Epidermal melanocyte (primary cell): Measurements from ENCODE around the gene TTC34.
"Not testable (repeated sequence)": the region's sequence is repeated elsewhere in the genome, so short reads cannot be mapped to it uniquely, and the experiment has no call there.

Experiments
- DNase-seq: peaks from one replicate; pipeline ENCODE4 v3.0.0; 2011; ENCODE audit warnings: low spot score; ENCODE audit not compliant: insufficient read length

Gene TTC34

DNA sequence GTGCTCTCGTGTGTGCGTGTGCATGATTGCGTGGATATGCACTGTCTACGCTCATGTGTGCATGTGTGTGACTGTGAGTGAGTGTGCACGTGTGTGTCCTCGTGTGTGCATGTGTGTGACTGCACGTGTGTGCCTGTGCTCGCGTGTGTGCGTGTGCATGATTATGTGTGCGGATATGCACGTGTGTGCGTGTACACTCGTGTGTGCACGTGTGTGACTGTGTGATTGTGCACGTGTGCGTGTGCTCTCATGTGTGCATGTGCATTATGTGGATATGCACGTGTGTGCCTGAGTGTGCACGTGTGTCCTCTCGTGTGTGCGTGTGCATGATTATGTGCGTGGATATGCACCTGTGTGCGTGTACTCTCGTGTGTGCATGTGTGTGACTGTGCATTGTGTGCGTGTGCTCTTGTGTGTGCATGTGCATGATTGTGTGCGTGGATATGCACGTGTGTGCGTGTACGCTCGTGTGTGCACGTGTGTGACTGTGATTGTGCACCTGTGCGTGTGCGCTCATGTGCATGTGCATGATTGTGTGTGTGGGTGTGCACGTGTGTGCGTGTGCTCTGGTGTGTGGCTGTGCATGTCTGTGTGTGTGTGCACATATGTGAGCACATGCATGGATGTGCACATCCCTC lies 170.9 kb downstream of the TTC34 start:
- no peak for DNase-seq

DNA sequence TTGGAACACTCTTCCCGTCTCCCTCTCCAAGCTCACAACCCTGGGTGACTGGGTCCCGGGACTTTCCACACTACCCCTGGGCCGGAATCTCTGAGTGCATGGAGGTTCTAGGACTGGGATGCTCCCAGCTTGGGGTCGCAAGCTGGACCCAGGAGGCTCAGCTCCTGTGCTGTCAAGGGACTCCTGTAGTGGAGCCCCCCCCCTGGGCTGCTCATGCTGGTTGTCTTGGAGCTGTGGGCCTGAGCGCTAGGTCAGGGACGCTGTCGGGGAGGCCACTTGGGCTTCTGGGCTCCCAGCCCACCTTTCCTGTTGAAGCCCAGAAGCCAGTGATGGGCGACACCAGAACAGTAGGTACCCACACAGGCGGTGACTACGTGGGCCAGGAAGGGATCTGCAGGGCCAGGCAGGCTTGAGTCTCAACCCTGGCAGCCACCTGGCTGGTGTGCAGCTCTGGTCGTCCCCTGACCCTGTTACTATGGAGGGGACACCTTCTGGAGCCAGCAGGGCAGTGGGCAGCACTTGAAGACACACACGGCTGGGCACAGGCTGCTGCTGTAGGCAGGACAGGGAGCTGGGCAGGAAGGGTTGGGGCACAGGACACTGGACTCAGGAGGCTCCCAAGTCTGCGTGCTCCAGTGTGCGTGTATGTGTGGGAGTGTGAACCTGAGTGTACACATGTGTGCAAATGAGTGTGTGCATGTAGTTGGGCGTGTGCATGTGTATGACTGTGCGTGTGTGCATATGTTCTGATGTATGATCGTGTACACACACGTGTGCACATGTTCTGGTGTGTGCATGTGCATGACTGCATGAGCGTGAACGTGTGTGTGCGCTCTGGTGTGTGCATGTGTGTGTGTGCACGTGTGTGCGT lies 171.6 kb downstream of the TTC34 start:
- DNase-seq = no peak

GRCh38 chr1:2628933-2629626 lies 172.4 kb downstream of the TTC34 start:
- DNase-seq = no peak

DNA sequence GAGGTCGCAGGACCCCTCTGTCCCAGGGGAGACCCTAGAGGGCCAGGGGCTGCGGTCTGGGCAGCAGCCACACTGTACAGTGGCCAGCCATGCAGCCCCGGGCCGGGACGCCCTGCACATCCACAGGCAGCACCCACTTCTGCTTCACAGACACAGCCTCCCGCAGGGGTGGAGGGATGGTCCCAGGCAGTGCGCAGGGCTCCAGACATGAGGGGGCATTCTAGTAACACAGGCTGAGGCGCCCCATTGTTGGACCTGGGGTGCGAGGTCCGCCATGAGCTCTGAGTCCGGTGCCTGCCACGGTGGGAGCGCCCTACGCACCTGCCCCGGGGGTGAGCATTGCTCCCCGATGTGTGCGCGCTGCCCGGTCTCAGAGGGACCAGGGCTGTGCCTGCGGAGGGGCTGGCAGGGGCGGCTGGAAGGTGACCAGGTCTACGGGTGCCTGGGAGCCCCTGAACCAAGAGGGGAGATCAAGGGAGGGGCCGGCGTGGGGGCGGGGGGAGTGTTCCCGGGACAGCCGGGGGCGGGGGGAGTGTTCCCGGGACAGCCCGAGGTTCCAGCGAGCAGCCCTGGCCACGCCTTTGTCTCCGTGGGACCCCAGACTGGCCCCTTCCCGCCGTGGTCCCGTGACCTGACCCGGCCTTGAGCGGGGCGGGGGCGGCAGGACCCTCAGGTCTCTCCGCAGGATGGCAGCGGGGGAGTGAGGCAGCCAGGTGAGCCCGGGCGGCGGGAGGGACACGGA lies 173.1 kb downstream of the TTC34 start:
- no peak for DNase-seq

DNA sequence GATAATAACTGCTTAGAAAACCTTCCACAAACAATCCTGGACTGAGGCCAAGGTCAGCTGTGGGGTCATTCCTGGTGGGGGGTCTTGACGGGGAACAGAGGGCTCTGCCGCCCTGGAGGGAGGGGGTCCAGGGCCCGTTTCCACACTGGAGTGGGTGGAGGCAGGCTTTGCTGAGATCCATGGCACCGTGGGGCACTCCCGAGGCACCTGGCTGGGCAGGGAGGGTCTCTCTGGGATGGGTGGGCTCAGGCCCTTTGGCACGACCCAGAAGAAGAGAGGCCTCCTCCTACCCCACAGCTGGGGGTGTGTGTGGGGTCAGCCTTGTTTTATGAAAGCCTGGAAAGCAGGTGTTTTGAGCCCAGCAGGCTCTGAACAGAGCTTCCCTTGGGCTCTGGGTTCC lies 173.7 kb downstream of the TTC34 start:
- no peak for DNase-seq

DNA sequence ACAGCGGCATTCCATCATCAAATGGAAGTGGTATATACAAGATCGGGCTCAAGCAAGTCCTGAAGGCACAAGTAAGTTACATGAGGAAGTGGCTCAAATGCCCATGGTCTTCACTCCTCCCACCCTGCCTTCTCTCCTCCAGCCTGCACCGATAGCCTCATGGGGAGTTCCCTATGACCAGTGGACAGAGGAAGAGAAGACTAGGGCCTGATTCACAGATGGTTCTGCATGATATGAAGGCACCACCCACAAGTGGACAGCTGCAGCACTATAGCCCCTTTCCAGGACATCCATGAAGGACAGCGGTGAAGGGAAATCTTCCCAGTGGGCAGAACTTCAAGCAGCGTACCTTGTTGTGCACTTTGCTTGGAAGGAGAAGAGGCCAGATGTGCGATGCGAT lies 175.7 kb downstream of the TTC34 start:
- not testable (repeated sequence) for DNase-seq

DNA sequence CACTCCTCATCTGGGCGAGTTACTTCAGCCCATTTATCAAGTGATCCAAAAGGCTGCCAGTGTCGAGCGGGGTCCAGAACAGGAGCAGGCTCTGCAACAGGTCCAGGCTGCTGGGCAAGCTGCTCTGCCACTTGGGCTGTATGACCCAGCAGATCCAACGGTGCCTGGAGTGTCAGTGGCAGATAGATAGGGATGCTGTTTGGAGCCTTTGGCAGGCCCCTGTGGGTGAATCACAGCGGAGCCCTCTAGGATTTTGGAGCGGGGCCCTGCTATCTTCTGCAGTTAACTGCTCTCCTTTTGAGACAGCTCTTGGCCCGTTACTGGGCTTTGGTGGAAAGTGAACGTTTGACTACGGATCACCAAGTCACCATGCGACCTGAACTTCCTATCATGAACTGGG lies 176.2 kb downstream of the TTC34 start:
- DNase-seq = no peak

DNA sequence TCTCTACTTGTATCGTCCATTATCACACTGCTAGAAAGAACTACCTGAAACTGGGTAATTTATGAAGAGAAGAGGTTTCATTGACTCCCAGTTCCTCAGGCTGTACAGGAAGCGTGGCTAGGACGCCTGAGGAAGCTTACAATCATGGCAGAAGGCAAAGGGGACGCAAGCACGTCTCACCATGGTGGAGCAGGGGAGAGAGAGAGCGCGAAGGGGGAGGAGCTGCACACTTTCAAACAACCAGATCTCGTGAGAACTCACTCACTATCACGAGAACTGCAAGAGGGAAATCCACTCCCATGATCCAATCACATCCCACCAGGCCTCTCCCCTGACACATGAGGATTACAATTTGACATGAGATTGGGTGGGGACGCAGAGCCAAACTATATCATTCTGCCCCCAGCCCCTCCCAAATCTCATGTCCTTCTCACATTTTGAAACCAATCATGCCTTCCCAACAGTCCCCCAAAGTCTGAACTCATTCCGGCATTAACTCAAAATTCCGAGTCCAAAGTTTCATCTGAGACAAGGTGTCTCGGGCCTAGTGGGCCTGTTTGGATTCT lies 176.7 kb downstream of the TTC34 start:
- no peak for DNase-seq

- no peak for DNase-seq
Measured at GRCh38 chr1:2623571-2624337, 177.7 kb downstream of the TTC34 start.

GRCh38 chr1:2617971-2618470 lies 183.5 kb downstream of the TTC34 start:
- DNase-seq = no peak

DNA sequence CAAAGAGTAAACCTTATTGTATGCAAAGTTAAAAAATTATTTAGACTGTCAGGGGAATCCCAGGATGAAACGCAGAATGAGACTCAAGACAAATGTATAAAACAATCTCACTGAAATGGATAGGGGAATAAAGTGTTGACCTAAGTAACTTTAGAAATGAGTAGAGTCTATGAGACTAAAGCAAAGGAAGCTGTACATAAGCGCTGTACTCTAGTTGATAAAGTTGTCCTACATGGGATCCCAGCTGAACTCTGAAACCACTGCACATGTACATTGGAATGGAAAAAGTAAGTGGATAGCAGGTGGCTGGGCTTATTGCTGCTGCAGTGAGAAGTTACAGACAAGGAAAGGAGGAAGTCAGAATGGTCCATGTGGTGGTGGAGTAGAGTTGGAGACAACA lies 187.3 kb downstream of the TTC34 start:
- DNase-seq = no peak

GRCh38 chr1:2612591-2613365 lies 188.7 kb downstream of the TTC34 start:
- DNase-seq = no peak

DNA sequence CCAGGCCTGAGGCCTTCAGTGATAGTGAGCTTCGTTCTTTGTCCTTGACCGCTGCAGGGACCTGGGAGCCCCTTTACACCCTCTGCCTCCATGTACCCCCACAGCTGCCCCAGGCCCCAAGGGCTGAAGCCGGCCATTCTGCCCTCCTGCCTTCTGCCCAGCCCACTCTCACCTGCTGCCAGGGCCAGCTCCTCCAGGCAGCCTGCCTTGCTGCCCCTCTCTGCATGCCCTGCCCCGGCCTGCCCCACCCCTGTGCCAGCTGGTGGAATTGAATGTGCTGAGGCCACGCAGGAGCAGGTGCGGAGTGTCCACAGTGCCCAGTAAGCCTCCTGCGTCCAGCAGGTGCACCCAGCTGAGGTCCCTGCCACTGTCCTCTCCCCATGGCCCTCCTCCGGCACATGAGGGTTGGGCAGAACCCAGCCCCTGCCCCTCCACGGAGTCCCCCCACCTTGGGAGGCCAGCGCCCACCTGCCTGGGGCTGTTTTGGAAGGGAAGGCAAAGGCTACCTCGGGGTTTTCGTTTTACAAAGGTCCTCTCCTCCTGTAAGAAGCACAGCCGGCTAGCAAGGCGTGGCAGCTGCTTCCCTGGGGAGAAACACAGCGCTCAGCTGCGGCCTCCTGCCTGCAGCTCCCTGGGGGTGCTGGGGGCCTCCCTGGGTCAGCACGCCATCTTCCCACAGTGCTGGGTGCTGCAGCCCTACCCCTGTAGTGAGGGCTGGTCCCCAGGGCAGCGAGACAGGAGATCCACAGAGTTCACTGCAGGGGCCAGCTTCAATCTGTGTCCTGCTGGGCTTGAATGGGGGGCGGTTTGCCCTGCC lies 189.7 kb downstream of the TTC34 start:
- DNase-seq = no peak

- peak; percentile 39 for DNase-seq
Measured at GRCh38 chr1:2611031-2611501, 190.4 kb downstream of the TTC34 start.

- DNase-seq = no peak
Measured at GRCh38 chr1:2610036-2610959, 191.2 kb downstream of the TTC34 start.

DNA sequence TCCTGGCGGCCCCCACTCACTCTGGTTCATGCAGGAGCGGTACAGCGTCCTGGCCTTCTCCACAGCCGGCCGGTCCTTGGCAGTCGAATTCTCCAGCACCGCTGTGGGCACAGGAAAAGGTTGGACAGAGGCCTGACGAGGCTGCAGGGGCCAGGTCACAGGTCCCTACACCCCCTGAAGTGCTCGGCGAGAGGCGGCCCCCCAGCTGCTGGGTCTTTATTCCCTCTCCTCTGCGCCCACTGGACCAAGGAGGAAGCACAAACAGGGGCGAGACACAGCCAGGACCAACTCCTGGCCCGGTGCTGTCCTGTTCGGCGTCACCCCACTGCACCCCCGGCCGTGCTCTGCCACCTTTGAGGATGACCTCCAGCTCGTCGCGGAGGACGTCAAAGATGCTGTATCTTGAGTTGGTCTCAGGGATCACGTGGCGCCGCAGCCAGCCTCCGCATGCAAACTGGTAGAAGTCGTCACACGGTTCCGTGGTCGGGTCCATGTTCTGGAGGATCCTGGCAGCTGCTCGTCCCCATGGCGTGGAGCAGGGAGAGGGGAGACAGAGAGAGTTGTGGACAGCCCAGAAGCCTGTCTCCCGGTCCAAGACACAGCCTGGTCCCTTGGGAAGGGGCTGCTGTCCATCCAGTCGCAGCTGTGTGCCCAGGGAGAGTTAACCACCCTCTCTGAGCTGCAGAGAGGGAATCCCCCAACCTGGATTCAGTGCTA lies 192.0 kb downstream of the TTC34 start:
- no peak for DNase-seq

DNA sequence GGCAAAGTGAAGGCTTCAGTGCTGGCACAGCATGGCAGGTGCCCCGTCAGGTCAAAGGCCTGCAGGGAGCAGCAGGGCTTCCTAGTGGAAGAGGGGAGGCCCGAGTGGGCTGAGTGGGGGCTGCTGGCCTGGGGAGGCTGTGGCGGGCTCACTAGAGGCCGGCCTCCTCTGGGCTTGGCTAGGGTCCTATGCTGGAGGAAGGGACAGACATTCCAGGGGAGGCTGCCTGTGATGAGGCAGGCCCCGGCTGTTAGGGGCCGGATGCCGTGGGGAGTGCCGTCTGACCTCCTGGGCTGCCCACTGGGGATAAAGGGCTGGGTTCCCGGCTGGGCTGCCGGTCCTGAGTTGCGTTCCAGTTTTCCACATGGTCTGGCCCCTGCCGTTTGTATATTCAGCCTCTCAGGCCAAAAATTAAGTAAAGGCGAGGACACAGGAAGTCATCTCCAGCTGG lies 193.8 kb downstream of the TTC34 start:
- no peak for DNase-seq
